A549 (cell line): Measurements from ENCODE around the gene MDM1.

Experiments
- CTCF ChIP-seq: fragments of >200 bp; sonication (Bioruptor Twin); formaldehyde crosslinking; IDR thresholded peaks from 3 replicates; pipeline ENCODE4 v1.5.1; 2016
- FOSL2 ChIP-seq, 2 experiments: fragments of 450-650 bp in 1 of 2; fragments of >200 bp in 1 of 2; sonication (Bioruptor Twin) in 1 of 2; formaldehyde crosslinking; IDR thresholded peaks; 2 replicates each; pipeline versions ENCODE4 v1.5.0 to v1.6.1; 2016 to 2020; ENCODE audit warnings: mild to moderate bottlenecking in 1 of 2, moderate library complexity in 1 of 2
- NFE2L2 ChIP-seq: fragments of 150-350 bp; conservative IDR thresholded peaks from 2 replicates; pipeline ENCODE4 v1.6.1; 2014; ENCODE audit warnings: low read length
- RAD21 ChIP-seq, 2 experiments: fragments of >200 bp in 1 of 2; sonication (Bioruptor Twin) in 1 of 2; formaldehyde crosslinking in 1 of 2; IDR thresholded peaks in 1 of 2; conservative IDR thresholded peaks in 1 of 2; 2 replicates in 1 of 2; 3 replicates in 1 of 2; pipeline ENCODE4 v1.6.1; 2012 to 2018; ENCODE audit warnings: inconsistent platforms in 1 of 2

- no peak for TF ChIP-seq CTCF
- no peak for TF ChIP-seq NFE2L2
- TF ChIP-seq RAD21 (conservative IDR thresholded peaks at IDR 0.05 in 1 of 2, IDR thresholded peaks at IDR 0.05 in 1 of 2), result no peak
- TF ChIP-seq FOSL2 (IDR thresholded peaks at IDR 0.05), result no peak
- TF ChIP-seq FOSL2 (CRISPR knock-in tag; IDR thresholded peaks at IDR 0.05), result no peak
Measured at GRCh38 chr12:68332728-68333630, 817 bp upstream of the MDM1 start.
